Measurements from ENCODE around the gene LRRC52.
A peak's percentile ranks its signal among the peaks of the same experiment; 100 is the strongest.

- TF ChIP-seq, protein P1, sequence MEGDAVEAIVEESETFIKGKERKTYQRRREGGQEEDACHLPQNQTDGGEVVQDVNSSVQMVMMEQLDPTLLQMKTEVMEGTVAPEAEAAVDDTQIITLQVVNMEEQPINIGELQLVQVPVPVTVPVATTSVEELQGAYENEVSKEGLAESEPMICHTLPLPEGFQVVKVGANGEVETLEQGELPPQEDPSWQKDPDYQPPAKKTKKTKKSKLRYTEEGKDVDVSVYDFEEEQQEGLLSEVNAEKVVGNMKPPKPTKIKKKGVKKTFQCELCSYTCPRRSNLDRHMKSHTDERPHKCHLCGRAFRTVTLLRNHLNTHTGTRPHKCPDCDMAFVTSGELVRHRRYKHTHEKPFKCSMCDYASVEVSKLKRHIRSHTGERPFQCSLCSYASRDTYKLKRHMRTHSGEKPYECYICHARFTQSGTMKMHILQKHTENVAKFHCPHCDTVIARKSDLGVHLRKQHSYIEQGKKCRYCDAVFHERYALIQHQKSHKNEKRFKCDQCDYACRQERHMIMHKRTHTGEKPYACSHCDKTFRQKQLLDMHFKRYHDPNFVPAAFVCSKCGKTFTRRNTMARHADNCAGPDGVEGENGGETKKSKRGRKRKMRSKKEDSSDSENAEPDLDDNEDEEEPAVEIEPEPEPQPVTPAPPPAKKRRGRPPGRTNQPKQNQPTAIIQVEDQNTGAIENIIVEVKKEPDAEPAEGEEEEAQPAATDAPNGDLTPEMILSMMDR (IDR thresholded peaks at IDR 0.05; ENCODE audit: low read depth, low read length, missing input control) = no peak
- TF ChIP-seq SP1 (IDR thresholded peaks at IDR 0.05) = peak; percentile 91
Measured at GRCh38 chr1:165597883-165598675, 54.3 kb downstream of the LRRC52 start.
